ENCODE measurements around the gene TMEM63B.

DNA sequence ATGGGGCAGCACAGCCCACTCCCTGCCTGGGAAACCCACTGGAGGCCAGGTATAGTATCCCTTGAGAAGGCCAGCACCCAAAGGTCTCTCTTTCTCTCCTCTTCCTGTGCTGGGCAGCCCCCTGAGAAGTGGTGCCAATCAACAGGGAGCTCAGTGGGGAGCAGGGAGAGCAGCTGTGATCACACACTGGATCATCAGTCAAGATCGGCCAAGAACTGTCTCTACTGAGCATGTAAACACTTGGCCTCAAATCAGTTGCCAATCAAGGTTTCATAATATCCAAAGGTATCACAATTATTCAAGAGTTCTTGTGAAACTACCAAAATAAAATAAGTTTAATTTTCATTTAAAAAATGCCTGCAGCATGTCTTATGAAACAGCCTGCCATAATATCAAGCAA is 18.9 kb upstream of the TMEM63B start:
- no peak for TF ChIP-seq ZNF70 (CRISPR knock-in tag; IDR thresholded peaks at IDR 0.05)
- TF ChIP-seq, protein P1, sequence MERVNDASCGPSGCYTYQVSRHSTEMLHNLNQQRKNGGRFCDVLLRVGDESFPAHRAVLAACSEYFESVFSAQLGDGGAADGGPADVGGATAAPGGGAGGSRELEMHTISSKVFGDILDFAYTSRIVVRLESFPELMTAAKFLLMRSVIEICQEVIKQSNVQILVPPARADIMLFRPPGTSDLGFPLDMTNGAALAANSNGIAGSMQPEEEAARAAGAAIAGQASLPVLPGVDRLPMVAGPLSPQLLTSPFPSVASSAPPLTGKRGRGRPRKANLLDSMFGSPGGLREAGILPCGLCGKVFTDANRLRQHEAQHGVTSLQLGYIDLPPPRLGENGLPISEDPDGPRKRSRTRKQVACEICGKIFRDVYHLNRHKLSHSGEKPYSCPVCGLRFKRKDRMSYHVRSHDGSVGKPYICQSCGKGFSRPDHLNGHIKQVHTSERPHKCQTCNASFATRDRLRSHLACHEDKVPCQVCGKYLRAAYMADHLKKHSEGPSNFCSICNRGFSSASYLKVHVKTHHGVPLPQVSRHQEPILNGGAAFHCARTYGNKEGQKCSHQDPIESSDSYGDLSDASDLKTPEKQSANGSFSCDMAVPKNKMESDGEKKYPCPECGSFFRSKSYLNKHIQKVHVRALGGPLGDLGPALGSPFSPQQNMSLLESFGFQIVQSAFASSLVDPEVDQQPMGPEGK (CRISPR knock-in tag; IDR thresholded peaks at IDR 0.05; ENCODE audit: borderline replicate concordance): no peak
- no peak for TF ChIP-seq ZNF565 (CRISPR knock-in tag; conservative IDR thresholded peaks at IDR 0.05; ENCODE audit: low read depth)
- TF ChIP-seq OSR1 (CRISPR knock-in tag; IDR thresholded peaks at IDR 0.05): no peak
- TF ChIP-seq, protein P2, sequence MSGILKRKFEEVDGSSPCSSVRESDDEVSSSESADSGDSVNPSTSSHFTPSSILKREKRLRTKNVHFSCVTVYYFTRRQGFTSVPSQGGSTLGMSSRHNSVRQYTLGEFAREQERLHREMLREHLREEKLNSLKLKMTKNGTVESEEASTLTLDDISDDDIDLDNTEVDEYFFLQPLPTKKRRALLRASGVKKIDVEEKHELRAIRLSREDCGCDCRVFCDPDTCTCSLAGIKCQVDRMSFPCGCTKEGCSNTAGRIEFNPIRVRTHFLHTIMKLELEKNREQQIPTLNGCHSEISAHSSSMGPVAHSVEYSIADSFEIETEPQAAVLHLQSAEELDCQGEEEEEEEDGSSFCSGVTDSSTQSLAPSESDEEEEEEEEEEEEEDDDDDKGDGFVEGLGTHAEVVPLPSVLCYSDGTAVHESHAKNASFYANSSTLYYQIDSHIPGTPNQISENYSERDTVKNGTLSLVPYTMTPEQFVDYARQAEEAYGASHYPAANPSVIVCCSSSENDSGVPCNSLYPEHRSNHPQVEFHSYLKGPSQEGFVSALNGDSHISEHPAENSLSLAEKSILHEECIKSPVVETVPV (CRISPR knock-in tag; IDR thresholded peaks at IDR 0.05): no peak
- no peak for TF ChIP-seq TCF4 (CRISPR knock-in tag; IDR thresholded peaks at IDR 0.05; ENCODE audit: borderline replicate concordance)
- TF ChIP-seq TOX (CRISPR knock-in tag; IDR thresholded peaks at IDR 0.05; ENCODE audit: borderline replicate concordance): no peak

Data from SK-N-SH treated with all-trans-retinoic acid at 6 μM for 48 hours (cell line).